K562 (cell line): ENCODE measurements around the gene ATP6V1F. TPM values are rescaled to one million over a fixed set of nuclear protein-coding genes. Genes with fewer than 3 reads are reported as not detected.

Source experiments
- ATAC-seq: fragments of 200-7000 bp; cut with Tn5 transposase; 3 replicates; pipeline ENCODE4 v1.9.1; 2020; ENCODE audit warnings: moderate library complexity
- BruUV-seq: library from RNA; stranded (reverse); fragments of 400-500 nt; replicated peaks from 2 replicates; lab custom pipeline; 2021; lab: Mats Ljungman, UMichigan
- CTCF ChIA-PET: fragments of 300-600 bp; formaldehyde crosslinking; extraction: SDS; loops from one replicate; lab custom pipeline; 2021; ENCODE audit warnings: low intra/inter-chr PET ratio; lab: Yijun Ruan, JAX
- POLR2A ChIA-PET: fragments of 300-600, 350-650 bp; sonication (Branson Sonifier 250); formaldehyde crosslinking; extraction: SDS; loops from one replicate; lab custom pipeline; 2021; ENCODE audit warnings: antibody characterized with exemption, inconsistent platforms; lab: Yijun Ruan, JAX
- DNase-seq, 4 experiments: peaks; one replicate each; pipeline versions ENCODE4 v3.0.0 to v3.0.0-alpha.2; 2011 to 2018; ENCODE audit warnings: low spot score in 3 of 4, mixed read lengths in 3 of 4; ENCODE audit errors: extremely low read depth in 1 of 4
- FAIRE-seq: peaks from 2 replicates; lab custom pipeline; 2011; peaks lifted over from hg19 to GRCh38; lab: Jason Lieb, UNC
- H2AFZ ChIP-seq: 2 replicates; pipeline ENCODE4 v1.6.0; 2011; ENCODE audit warnings: low read depth, low read length, control low read depth, inconsistent platforms
- H3K27ac ChIP-seq: fragments of 200-600 bp; 3 replicates; pipeline ENCODE4 v1.8.0; 2011; ENCODE audit warnings: low read depth, mild to moderate bottlenecking, control low read depth, inconsistent platforms, low read length, moderate library complexity, mixed read lengths; ENCODE audit errors: extremely low read depth
- H3K27me3 ChIP-seq, 2 experiments: fragments of 300-600 bp in 1 of 2; 2 replicates in 1 of 2; 3 replicates in 1 of 2; pipeline versions ENCODE4 v1.6.0 to v1.8.0; 2011; ENCODE audit warnings: inconsistent platforms in 2 of 2, low read length in 2 of 2, mild to moderate bottlenecking in 1 of 2, mixed read lengths in 1 of 2, moderate library complexity in 1 of 2; ENCODE audit not compliant: control insufficient read depth in 2 of 2, insufficient read depth in 2 of 2
- H3K36me3 ChIP-seq: fragments of 300-600 bp; 3 replicates; pipeline ENCODE4 v1.8.0; 2011; ENCODE audit warnings: mild to moderate bottlenecking, low read length, inconsistent platforms; ENCODE audit not compliant: control insufficient read depth, insufficient read depth
- H3K4me1 ChIP-seq, 2 experiments: fragments of 200-600 bp in 1 of 2; replicated peaks in 1 of 2; 2 replicates in 1 of 2; 3 replicates in 1 of 2; pipeline versions ENCODE4 v1.5.1 to v1.8.0; 2011; ENCODE audit warnings: inconsistent platforms in 2 of 2, low read length in 2 of 2, mild to moderate bottlenecking in 1 of 2, mixed read lengths in 1 of 2, moderate library complexity in 1 of 2; ENCODE audit not compliant: control insufficient read depth in 2 of 2, insufficient read depth in 2 of 2
- H3K4me2 ChIP-seq: 2 replicates; pipeline ENCODE4 v1.6.1; 2011; ENCODE audit warnings: low read length, control low read depth, inconsistent platforms, mixed read lengths; ENCODE audit not compliant: insufficient read depth
- H3K4me3 ChIP-seq: fragments of 200-600 bp; sonication (generic), shearing (Covaris generic); 2 replicates; pipeline ENCODE4 v1.5.1; 2016; ENCODE audit warnings: control low read depth, inconsistent platforms
- H3K79me2 ChIP-seq: fragments of 200-600 bp; 3 replicates; pipeline ENCODE4 v1.8.0; 2011; ENCODE audit warnings: low read length, inconsistent platforms; ENCODE audit not compliant: control insufficient read depth, insufficient read depth
- H3K9ac ChIP-seq, 2 experiments: 2 replicates each; pipeline versions ENCODE4 v1.6.0 to v1.6.1; 2011; ENCODE audit warnings: low read depth in 2 of 2, low read length in 2 of 2, control low read depth in 1 of 2, inconsistent platforms in 1 of 2, mild to moderate bottlenecking in 1 of 2, mixed read lengths in 1 of 2; ENCODE audit not compliant: insufficient read depth in 1 of 2
- H3K9me1 ChIP-seq: one replicate; pipeline ENCODE4 v1.6.0; 2011; ENCODE audit warnings: inconsistent platforms, mild to moderate bottlenecking, low read length, moderate library complexity; ENCODE audit not compliant: control insufficient read depth, insufficient read depth
- H3K9me3 ChIP-seq: replicated peaks from 2 replicates; pipeline ENCODE4 v1.5.1; 2011; ENCODE audit warnings: low read depth, low read length, inconsistent platforms; ENCODE audit not compliant: control insufficient read depth, insufficient read depth
- H4K20me1 ChIP-seq: replicated peaks from 2 replicates; pipeline ENCODE4 v1.6.1; 2011; ENCODE audit warnings: low read length, inconsistent platforms, mixed read lengths; ENCODE audit not compliant: control insufficient read depth, insufficient read depth
- BCOR ChIP-seq: fragments of 450-650 bp; IDR thresholded peaks from 2 replicates; pipeline ENCODE4 v1.6.1; 2016
- CREBBP ChIP-seq: IDR thresholded peaks from one replicate; pipeline ENCODE4 v1.6.1; 2012; ENCODE audit warnings: low read depth, mild to moderate bottlenecking, control low read depth, inconsistent platforms, low read length
- ESRRA ChIP-seq: fragments of 450-650 bp; IDR thresholded peaks from 2 replicates; pipeline ENCODE4 v1.6.1; 2014; ENCODE audit warnings: low read depth, mild to moderate bottlenecking, moderate library complexity, borderline replicate concordance
- HCFC1 ChIP-seq: IDR thresholded peaks from 2 replicates; pipeline ENCODE4 v1.6.1; 2012; ENCODE audit warnings: low read depth, low read length, improper control_type of control experiment
- HDAC2 ChIP-seq: fragments of 450-650 bp; IDR thresholded peaks from 2 replicates; pipeline ENCODE4 v1.6.1; 2016; ENCODE audit warnings: mild to moderate bottlenecking
- KDM1A ChIP-seq, 2 experiments: fragments of 450-650 bp; IDR thresholded peaks; 2 replicates each; pipeline ENCODE4 v1.6.1; 2016; ENCODE audit warnings: mild to moderate bottlenecking in 2 of 2
- SMARCA4 ChIP-seq: fragments of 450-650 bp; IDR thresholded peaks from 2 replicates; pipeline ENCODE4 v1.6.1; 2016
- SMARCA5 ChIP-seq: fragments of 450-650 bp; IDR thresholded peaks from 2 replicates; pipeline ENCODE4 v1.6.1; 2016
- ZNF699 ChIP-seq: fragments of 250-450 bp; sonication (Bioruptor Pico); IDR thresholded peaks from 2 replicates; pipeline ENCODE4 v1.8.0; 2021; ENCODE audit warnings: mild to moderate bottlenecking, moderate library complexity; ENCODE audit not compliant: insufficient replicate concordance
- WGBS: fragments of 100-300 bp; shearing (Covaris generic); methylation state at CpG from one replicate; pipeline ENCODE4 v1.1.6; 2016; ENCODE audit warnings: low coverage, mixed read lengths; ENCODE audit not compliant: insufficient coverage; ENCODE audit errors: missing lambda C conversion rate; 5-methylcytosine and 5-hydroxymethylcytosine counted together
- in situ Hi-C: fragments of 300-500 bp; cut with MboI; formaldehyde crosslinking; loops from 4 replicates; pipeline ENCODE4 v1.15.0; 2018; ENCODE audit warnings: inconsistent platforms, mixed read lengths
- intact Hi-C: fragments of 100-400 bp; cut with micrococcal nuclease; formaldehyde crosslinking; loops from 2 replicates; pipeline ENCODE4 v1.14.2; 2022
- polyA plus RNA-seq, 8 experiments: library from polyadenylated mRNA; depleted of rRNA in 4 of 8; stranded (reverse) in 5 of 8; unstranded in 3 of 8; fragments of >200 nt; fragmentation: Nextera tagmentation in 2 of 8; fragmentation: Illumina TruSeq in 1 of 8; extraction: Ambion mirVana in 2 of 8; extraction: Trizol in 1 of 8; gene quantifications; 2 replicates each; pipeline versions ENCODE4 v1.2.1 to v1.2.3, GENCODE V29; 2011 to 2014; ENCODE audit warnings: inconsistent platforms in 1 of 8, missing spikeins in 1 of 8
- total RNA-seq, 7 experiments: library from RNA; depleted of rRNA in 6 of 7; stranded (reverse); fragments of >200 nt in 6 of 7; fragmentation: Illumina TruSeq in 2 of 7; extraction: Trizol in 2 of 7; gene quantifications; 2 replicates each; pipeline versions ENCODE4 v1.2.1 to v1.2.3, GENCODE V29; 2011 to 2021; ENCODE audit warnings: low replicate concordance in 1 of 7

The ATP6V1F gene
- total and polyA plus RNA-seq, 9 of the 15 experiments (the other 6 are each of a cell fraction or from before 2014, with no cell fraction given) = 206 to 1,123 (median 542) TPM

- POLR2A ChIA-PET = interaction anchor here (0.5 kb wide), 1 partner anchor 51 kb away, joined by 3 read pairs; no protein-coding TSS in a partner anchor
- Histone ChIP-seq H2AFZ (no peak overlapping the region), H3K27me3 (no peaks in the 10 kb centered on the region), H3K36me3 (no peaks in the 10 kb centered on the region), H3K4me2 (no peak overlapping the region), H3K27ac (no peak overlapping the region), H3K9me3 (no peaks in the 10 kb centered on the region), H3K4me1 (peaks cover 0 to 50% of the 10 kb centered on the region in 2 experiments; a peak in 3 of 5 replicates), H3K4me3 (no peak overlapping the region), H4K20me1 (no peaks in the 10 kb centered on the region; the same call in 1 of the 2 replicates), H3K9me1 (no peaks in the 10 kb centered on the region), H3K79me2 (no peaks in the 10 kb centered on the region), H3K9ac (peak overlapping the region in 1 of 2 experiments; percentile 39; a peak in 2 of 4 replicates)
- in situ Hi-C loops = loop anchor here (5.0 kb wide), 1 partner anchor 400 kb away; the partner anchor contains the start of gene METTL2B
- no TSS peak for BruUV-seq
- intact Hi-C loops = no loop called here
- TF ChIP-seq SMARCA4 (no peak), SMARCA5 (0 out of 2 replicates have a peak, but pooled peaks have one; percentile 42), CREBBP (no peak), HDAC2 (0 out of 2 replicates have a peak, but pooled peaks have one; percentile 34), BCOR (peak; percentile 79), ESRRA (peak; percentile 90), HCFC1 (no peak), ZNF699 (CRISPR knock-in tag) (no peak), KDM1A (IDR thresholded peaks at IDR 0.05) (peak; percentile 16 to 51; a peak in 2 of 4 replicates)
- CTCF ChIA-PET = interaction anchor here (3.6 to 4.9 kb wide), 2 partner anchors 14 to 450 kb away, joined by 20 to 50 read pairs; no protein-coding TSS in a partner anchor
- 41% methylated on average over 4 of the region's 4 CpGs for WGBS
- no peak for FAIRE-seq
- ATAC-seq = no peak
- DNase-seq = no peak
These were observed 15.1 kb downstream of the ATP6V1F start for GRCh38 chr7:128877756-128878120.
